ENCODE data around the gene KIF12. TPM values are rescaled to one million over a fixed set of nuclear protein-coding genes. Genes with fewer than 3 reads are reported as not detected.

Gene KIF12
- total and polyA plus RNA-seq, 2 experiments from 2014 or later, result 39.9 to 97.3 TPM

GRCh38 chr9:114093761-114094505, 5.2 kb downstream of the KIF12 start:
- Histone ChIP-seq H4K20me1 (ENCODE audit: insufficient read depth, poor library complexity, severe bottlenecking) (no peaks in the 10 kb centered on the region), H3K36me3 (replicated peaks; ENCODE audit: insufficient read depth, low read depth) (no peaks in the 10 kb centered on the region), H3K9me3 (ENCODE audit: low read depth) (no peaks in the 10 kb centered on the region), H2AFZ (no peak overlapping the region), H3K4me1 (ENCODE audit: insufficient read depth) (peaks cover 4% of the 10 kb centered on the region), H3K9me2 (replicated peaks; ENCODE audit: insufficient read depth) (no peaks in the 10 kb centered on the region), H3K27me3 (peaks cover 4% of the 10 kb centered on the region), H3K4me3 (no peak overlapping the region), H3K27ac (no peak overlapping the region), H3K4me2 (no peak overlapping the region), H3K79me2 (no peaks in the 10 kb centered on the region)
- 93% methylated on average over 9 of the region's 9 CpGs for WGBS (ENCODE audit: low lambda C conversion rate, missing lambda C conversion rate)
- TF ChIP-seq CTCF (IDR thresholded peaks at IDR 0.05; ENCODE audit: poor library complexity), result no peak
- no peak for TF ChIP-seq EZH2 (IDR thresholded peaks at IDR 0.05; ENCODE audit: borderline replicate concordance)
- no peak for DNase-seq (ENCODE audit: low spot score)

- 92% methylated on average over 4 of the region's 4 CpGs for WGBS (ENCODE audit: low lambda C conversion rate, missing lambda C conversion rate)
- Histone ChIP-seq H3K9me2 (replicated peaks; ENCODE audit: insufficient read depth) (no peaks in the 10 kb centered on the region), H3K36me3 (replicated peaks; ENCODE audit: insufficient read depth, low read depth) (no peaks in the 10 kb centered on the region)
Measured at GRCh38 chr9:114093031-114093471, 6.0 kb downstream of the KIF12 start.

GRCh38 chr9:114092336-114092735, 6.8 kb downstream of the KIF12 start:
- Histone ChIP-seq H3K9me2 (replicated peaks; ENCODE audit: insufficient read depth) (no peaks in the 10 kb centered on the region), H3K36me3 (replicated peaks; ENCODE audit: insufficient read depth, low read depth) (no peaks in the 10 kb centered on the region), H3K27me3 (no peaks in the 10 kb centered on the region), H3K27ac (no peak overlapping the region), H3K4me2 (no peak overlapping the region), H3K4me1 (ENCODE audit: insufficient read depth) (no peaks in the 10 kb centered on the region), H3K4me3 (no peak overlapping the region), H3K9me3 (ENCODE audit: low read depth) (no peaks in the 10 kb centered on the region), H4K20me1 (ENCODE audit: insufficient read depth, poor library complexity, severe bottlenecking) (no peaks in the 10 kb centered on the region), H3K79me2 (no peaks in the 10 kb centered on the region), H2AFZ (no peak overlapping the region)
- 88% methylated on average over 4 of the region's 4 CpGs for WGBS (ENCODE audit: low lambda C conversion rate, missing lambda C conversion rate)
- TF ChIP-seq EZH2phosphoT487 (IDR thresholded peaks at IDR 0.05; ENCODE audit: low read depth, severe bottlenecking, unreplicated experiment) (no peak), EZH2 (IDR thresholded peaks at IDR 0.05; ENCODE audit: borderline replicate concordance) (no peak)
- no peak for DNase-seq (ENCODE audit: low spot score)

More at GRCh38 chr9:114093031-114093471, 6.0 kb downstream of the KIF12 start:
- no peak overlapping the region for H2AFZ ChIP-seq
- H3K4me2 ChIP-seq, result no peak overlapping the region
- peaks cover 4% of the 10 kb centered on the region for H3K4me1 ChIP-seq (ENCODE audit: insufficient read depth)
- no peak overlapping the region for H3K4me3 ChIP-seq
- no peak overlapping the region for H3K27ac ChIP-seq
- TF ChIP-seq EZH2phosphoT487 (IDR thresholded peaks at IDR 0.05; ENCODE audit: low read depth, severe bottlenecking, unreplicated experiment) (no peak), EZH2 (IDR thresholded peaks at IDR 0.05; ENCODE audit: borderline replicate concordance) (no peak), CTCF (IDR thresholded peaks at IDR 0.05; ENCODE audit: poor library complexity) (no peak)
- H3K27me3 ChIP-seq, result peaks cover 4% of the 10 kb centered on the region
- no peaks in the 10 kb centered on the region for H3K9me3 ChIP-seq (ENCODE audit: low read depth)
- H4K20me1 ChIP-seq (ENCODE audit: insufficient read depth, poor library complexity, severe bottlenecking), result no peaks in the 10 kb centered on the region
- no peaks in the 10 kb centered on the region for H3K79me2 ChIP-seq
- DNase-seq (ENCODE audit: low spot score), result no peak

GRCh38 chr9:114091711-114092110, 7.4 kb downstream of the KIF12 start:
- H3K9me3 ChIP-seq (ENCODE audit: low read depth), result no peaks in the 10 kb centered on the region
- no peak overlapping the region for H3K4me2 ChIP-seq
- H3K27me3 ChIP-seq, result no peaks in the 10 kb centered on the region
- TF ChIP-seq EZH2phosphoT487 (IDR thresholded peaks at IDR 0.05; ENCODE audit: low read depth, severe bottlenecking, unreplicated experiment), result no peak
- TF ChIP-seq CTCF (IDR thresholded peaks at IDR 0.05; ENCODE audit: poor library complexity), result no peak
- no peak for TF ChIP-seq EZH2 (IDR thresholded peaks at IDR 0.05; ENCODE audit: borderline replicate concordance)
- H3K36me3 ChIP-seq (replicated peaks; ENCODE audit: insufficient read depth, low read depth), result no peaks in the 10 kb centered on the region
- 88% methylated on average over 8 of the region's 8 CpGs for WGBS (ENCODE audit: low lambda C conversion rate, missing lambda C conversion rate)
- H3K9me2 ChIP-seq (replicated peaks; ENCODE audit: insufficient read depth), result no peaks in the 10 kb centered on the region
- no peak for DNase-seq (ENCODE audit: low spot score)
- H3K27ac ChIP-seq, result no peak overlapping the region
- H3K79me2 ChIP-seq, result no peaks in the 10 kb centered on the region
- no peak overlapping the region for H2AFZ ChIP-seq
- H4K20me1 ChIP-seq (ENCODE audit: insufficient read depth, poor library complexity, severe bottlenecking), result no peaks in the 10 kb centered on the region
- no peak overlapping the region for H3K4me3 ChIP-seq
- H3K4me1 ChIP-seq (ENCODE audit: insufficient read depth), result no peaks in the 10 kb centered on the region
